Heart right ventricle (tissue), 16 donors: ENCODE results near the gene SLIT3. TPM values are rescaled to one million over a fixed set of nuclear protein-coding genes. Genes with fewer than 3 reads are reported as not detected.

Source experiments
- ATAC-seq, 8 donors: fragments of 200-7000 bp; cut with Tn5 transposase; one replicate each; pipeline ENCODE4 v1.9.1; 2020; ENCODE audit warnings: mild to moderate bottlenecking in 8 of 8, moderate library complexity in 8 of 8, moderate number of reproducible peaks in 1 of 8
- DNase-seq, 2 donors: peaks; one replicate each; pipeline ENCODE4 v3.0.0-alpha.2; 2020
- H3K27ac ChIP-seq, 10 donors: fragments of 200-600 bp; sonication (generic) in 2 of 10; one replicate each; pipeline versions ENCODE4 v1.5.0 to v1.8.0; 2020 to 2022; ENCODE audit warnings: mild to moderate bottlenecking in 3 of 10
- H3K27me3 ChIP-seq, 7 donors: fragments of 200-600 bp; one replicate each; pipeline ENCODE4 v1.8.0; 2021 to 2022; ENCODE audit warnings: mild to moderate bottlenecking in 2 of 7
- H3K36me3 ChIP-seq, 9 donors: fragments of 200-600 bp; sonication (generic) in 1 of 9; one replicate each; pipeline versions ENCODE4 v1.5.0 to v1.8.0; 2020 to 2022; ENCODE audit warnings: mild to moderate bottlenecking in 2 of 9
- H3K4me1 ChIP-seq, 9 donors: fragments of 200-600 bp; sonication (generic) in 1 of 9; one replicate each; pipeline versions ENCODE4 v1.5.0 to v1.8.0; 2020 to 2022; ENCODE audit warnings: mild to moderate bottlenecking in 4 of 9
- H3K4me3 ChIP-seq, 10 donors: fragments of 200-600 bp; sonication (generic) in 2 of 10; one replicate each; pipeline versions ENCODE4 v1.5.0 to v1.8.0; 2020 to 2022; ENCODE audit warnings: mild to moderate bottlenecking in 7 of 10, moderate library complexity in 2 of 10
- H3K9me3 ChIP-seq, 11 donors: fragments of 200-600 bp in 10 of 11; sonication (generic) in 2 of 11; one replicate each; pipeline versions ENCODE4 v1.5.0 to v1.8.0; 2013 to 2022; ENCODE audit warnings: mild to moderate bottlenecking in 2 of 11, control low read depth in 1 of 11, moderate library complexity in 1 of 11
- CTCF ChIP-seq, 9 donors: fragments of 200-600 bp; sonication (generic) in 2 of 9; IDR thresholded peaks; one replicate each; pipeline versions ENCODE4 v1.5.0 to v1.8.0; 2021 to 2022; ENCODE audit warnings: antibody characterized with exemption in 9 of 9, mild to moderate bottlenecking in 5 of 9, moderate library complexity in 1 of 9
- WGBS, 2 donors: extraction: QIAGEN DNeasy Blood & Tissue Kit; methylation state at CpG; one replicate each; pipeline ENCODE4 v1.1.7; 2013; ENCODE audit warnings: inconsistent platforms in 1 of 2; 5-methylcytosine and 5-hydroxymethylcytosine counted together
- intact Hi-C, 10 donors: fragments of 100-400 bp; cut with DNase I; formaldehyde crosslinking; loops; one replicate each; pipeline versions ENCODE4 v1.11.1 to v1.14.2; 2022
- polyA plus RNA-seq, 2 donors: library from polyadenylated mRNA; stranded (reverse); fragments of 200-250 nt; gene quantifications; one replicate each; pipeline ENCODE4 v1.2.3, GENCODE V29; 2013
- total RNA-seq, 10 donors: library from RNA; stranded (reverse); fragmentation: NEBNext Ultra II Directional in 3 of 10; extraction: Animal tissue kit (Norgen Biotek cat#: 25700) in 3 of 10; gene quantifications; one replicate each; pipeline versions ENCODE4 v1.2.1 to v1.2.4, GENCODE V29; 2021 to 2023
- donor health status: Arrhythmogenic right ventricular cardiomyopathy.
- donor health status: ischemic (EF 13 %, LVEDD 7.1; RV severe dilation, severe dysfunction).
- donor health status: healthy with polysubstance abuse.
- donor health status: DM: no; HTN: yes; CAD: no.
- donor health status: DM: no; HTN: no; CAD: no.
- donor health status: ischemic (EF 25% LVEDD 6.9; RV normal size, moderate dysfunction).
- donor health status: ischemic (EF 25% LVEDD 5.7; RV mildly dilated, moderate dysfunction).
- donor health status: healthy.
- donor health status: DM: yes; HTN: yes; CAD: no.
- donor health status: Ischemic cardiomyopathy.
- donor health status: ischemic (EF 35%, LVEDD 5.7; RV mildly dilated, moderate dysfunction).
- donor health status: nonischemic (EF 11% LVEDD 7.7; RV severe dilation, severe dysfunction).
- donor health status: DM: yes; HTN: yes; CAD: no.
- donor health status: PGD.
- donor health status: ischemic (EF 29% LVEDD 5.4; RV normal size, mild dysfunction).
- donor health status: nonischemic (EF 23%, LVEDD 6.1; RV moderate dilation, normal function).

The SLIT3 gene
- total and polyA plus RNA-seq, 12 donors: 2.0 to 29.2 (median 12.1) TPM

GRCh38 chr5:169176709-169177694, 123.9 kb downstream of the SLIT3 start:
- 74 to 84% methylated on average over 5 of the region's 5 CpGs for WGBS, 2 donors

GRCh38 chr5:169175733-169176132, 125.2 kb downstream of the SLIT3 start:
- Histone ChIP-seq H3K27ac (no peak overlapping the region), H3K36me3 (no peaks in the 10 kb centered on the region), H3K4me3 (no peak overlapping the region), H3K9me3 (no peaks in the 10 kb centered on the region), H3K4me1 (no peaks in the 10 kb centered on the region), H3K27me3 (peaks cover 0 to 3% (median 0%) of the 10 kb centered on the region in 7 donors)
- DNase-seq: no peak
- no peak for ATAC-seq
- TF ChIP-seq CTCF (IDR thresholded peaks at IDR 0.05): no peak
- intact Hi-C loops: no loop called here
- 93 to 95% methylated on average over 3 of the region's 3 CpGs for WGBS, 2 donors

More at GRCh38 chr5:169176709-169177694, 123.9 kb downstream of the SLIT3 start:
- no peak for TF ChIP-seq CTCF (IDR thresholded peaks at IDR 0.05)
- H3K36me3 ChIP-seq: no peaks in the 10 kb centered on the region
- H3K27ac ChIP-seq: no peak overlapping the region
- H3K9me3 ChIP-seq: no peaks in the 10 kb centered on the region
- intact Hi-C loops: no loop called here
- peaks cover 0 to 3% (median 0%) of the 10 kb centered on the region in 7 donors for H3K27me3 ChIP-seq
- no peaks in the 10 kb centered on the region for H3K4me1 ChIP-seq
- ATAC-seq (no peak), DNase-seq (no peak)
- H3K4me3 ChIP-seq: no peak overlapping the region

- Histone ChIP-seq H3K9me3 (no peaks in the 10 kb centered on the region), H3K4me3 (no peak overlapping the region), H3K27me3 (peaks cover 0 to 3% (median 0%) of the 10 kb centered on the region in 7 donors), H3K36me3 (no peaks in the 10 kb centered on the region), H3K27ac (no peak overlapping the region), H3K4me1 (no peaks in the 10 kb centered on the region)
- DNase-seq (no peak), ATAC-seq (no peak)
- no peak for TF ChIP-seq CTCF (IDR thresholded peaks at IDR 0.05)
- WGBS, 2 donors: 85 to 88% methylated on average over 1 of the region's 1 CpG
- intact Hi-C loops: no loop called here
These were observed 126.0 kb downstream of the SLIT3 start for GRCh38 chr5:169174923-169175322.

- no peak for DNase-seq
- Histone ChIP-seq H3K4me1 (peaks cover 0 to 2% (median 0%) of the 10 kb centered on the region in 9 donors), H3K4me3 (no peak overlapping the region), H3K27ac (no peak overlapping the region), H3K36me3 (no peaks in the 10 kb centered on the region), H3K27me3 (peaks cover 0 to 3% (median 0%) of the 10 kb centered on the region in 7 donors), H3K9me3 (no peaks in the 10 kb centered on the region)
- TF ChIP-seq CTCF (IDR thresholded peaks at IDR 0.05): no peak
- intact Hi-C loops: no loop called here
- whole genome bisulfite sequencing, 2 donors: 61 to 73% methylated on average over 6 of the region's 6 CpGs
- no peak for ATAC-seq
These were observed 127.6 kb downstream of the SLIT3 start for GRCh38 chr5:169173372-169173771.
